Mesendoderm (in vitro differentiated cells): ENCODE measurements around the gene SEC16A.

Source experiments
- DNase-seq: peaks from one replicate; pipeline ENCODE4 v3.0.0; 2013
- H2AK5ac ChIP-seq: 2 replicates; pipeline ENCODE4 v1.6.1; 2013; ENCODE audit warnings: low read length, inconsistent platforms
- H2BK120ac ChIP-seq: 2 replicates; pipeline ENCODE4 v1.6.1; 2013; ENCODE audit warnings: low read depth, mild to moderate bottlenecking, low read length, moderate library complexity, mixed read lengths
- H2BK15ac ChIP-seq: replicated peaks from 2 replicates; pipeline ENCODE4 v1.6.1; 2013; ENCODE audit warnings: low read depth, mild to moderate bottlenecking, moderate library complexity
- H2BK5ac ChIP-seq: 2 replicates; pipeline ENCODE4 v1.6.1; 2013; ENCODE audit warnings: low read length, inconsistent platforms
- H3K18ac ChIP-seq: 2 replicates; pipeline ENCODE4 v1.6.1; 2013; ENCODE audit warnings: mild to moderate bottlenecking, low read length, mixed read lengths
- H3K23ac ChIP-seq: one replicate; pipeline ENCODE4 v1.6.1; 2013; ENCODE audit warnings: low read length
- H3K27ac ChIP-seq: 2 replicates; pipeline ENCODE4 v1.5.1; 2013; ENCODE audit warnings: low read depth, mild to moderate bottlenecking, inconsistent platforms, low read length, moderate library complexity
- H3K27me3 ChIP-seq: 2 replicates; pipeline ENCODE4 v1.6.1; 2013; ENCODE audit warnings: low read length, control low read depth, mild to moderate bottlenecking, inconsistent platforms; ENCODE audit not compliant: insufficient read depth, poor library complexity
- H3K36me3 ChIP-seq: 2 replicates; pipeline ENCODE4 v1.6.1; 2013; ENCODE audit warnings: low read length, inconsistent platforms; ENCODE audit not compliant: control insufficient read depth, insufficient read depth
- H3K4ac ChIP-seq: one replicate; pipeline ENCODE4 v1.6.1; 2013; ENCODE audit warnings: low read depth, mild to moderate bottlenecking, low read length, moderate library complexity
- H3K4me1 ChIP-seq: 2 replicates; pipeline ENCODE4 v1.6.1; 2013; ENCODE audit warnings: low read depth, low read length, inconsistent platforms; ENCODE audit not compliant: control insufficient read depth
- H3K4me2 ChIP-seq: 2 replicates; pipeline ENCODE4 v1.6.1; 2013; ENCODE audit warnings: low read length
- H3K4me3 ChIP-seq: 2 replicates; pipeline ENCODE4 v1.5.1; 2013; ENCODE audit warnings: mild to moderate bottlenecking, low read length
- H3K56ac ChIP-seq: one replicate; pipeline ENCODE4 v1.6.1; 2013; ENCODE audit warnings: low read length
- H3K79me1 ChIP-seq: 2 replicates; pipeline ENCODE4 v1.6.1; 2013; ENCODE audit warnings: low read length, inconsistent platforms
- H3K79me2 ChIP-seq: 2 replicates; pipeline ENCODE4 v1.6.1; 2013; ENCODE audit warnings: mild to moderate bottlenecking, low read length; ENCODE audit not compliant: control insufficient read depth, insufficient read depth
- H3K9ac ChIP-seq: 2 replicates; pipeline ENCODE4 v1.6.1; 2013; ENCODE audit warnings: low read length, inconsistent platforms
- H4K5ac ChIP-seq: one replicate; pipeline ENCODE4 v1.6.1; 2013; ENCODE audit warnings: low read length
- H4K8ac ChIP-seq: one replicate; pipeline ENCODE4 v1.6.1; 2013; ENCODE audit warnings: low read depth, mild to moderate bottlenecking, control low read depth, low read length, moderate library complexity
- WGBS: extraction: QIAGEN DNeasy Blood & Tissue Kit; methylation state at CpG from one replicate; pipeline ENCODE4 v1.1.7; 2013; ENCODE audit warnings: low lambda C conversion rate, missing lambda C conversion rate; ENCODE audit not compliant: insufficient coverage; ENCODE audit errors: extremely low coverage; 5-methylcytosine and 5-hydroxymethylcytosine counted together

The SEC16A gene

DNA sequence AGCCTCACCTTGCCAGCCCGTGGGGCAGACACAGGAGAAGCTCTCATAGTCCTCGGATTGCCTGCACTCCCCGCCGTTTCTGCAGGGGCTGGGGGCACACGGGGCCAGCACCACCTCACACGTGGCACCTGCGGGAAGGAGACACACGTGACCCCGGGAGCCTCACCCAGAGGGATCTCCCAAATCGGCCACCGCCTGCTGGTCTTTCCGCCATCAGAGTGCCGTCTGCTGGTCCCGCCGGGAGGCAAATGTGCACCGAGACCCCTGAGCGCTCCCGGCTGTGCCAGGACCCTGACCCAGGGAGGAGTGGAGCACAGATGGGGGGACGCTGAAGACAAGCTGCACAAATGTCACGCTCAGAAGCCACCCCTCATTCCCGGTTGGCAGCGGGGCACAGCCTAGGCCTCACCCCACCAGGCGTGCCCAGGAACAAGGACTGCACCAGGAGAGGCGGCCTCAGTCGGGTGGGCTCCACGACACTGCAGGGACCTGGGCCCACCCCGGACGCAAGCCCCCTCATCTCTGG lies 28.4 kb upstream of the SEC16A start:
- H4K8ac ChIP-seq = no peak overlapping the region
- DNase-seq = no peak
- no peak overlapping the region for H3K27ac ChIP-seq
- no CpG with 5 or more reads among the region's 28 CpGs for WGBS
- no peaks in the 10 kb centered on the region for H3K27me3 ChIP-seq
- H3K23ac ChIP-seq = no peak overlapping the region
- H2BK120ac ChIP-seq = no peak overlapping the region
- no peak overlapping the region for H3K4me2 ChIP-seq
- no peak overlapping the region for H3K4ac ChIP-seq
- no peak overlapping the region for H3K18ac ChIP-seq
- no peaks in the 10 kb centered on the region for H3K79me1 ChIP-seq
- no peak overlapping the region for H2BK5ac ChIP-seq
- H3K4me1 ChIP-seq = no peaks in the 10 kb centered on the region
- H4K5ac ChIP-seq = no peak overlapping the region
- no peak overlapping the region for H2BK15ac ChIP-seq
- H2AK5ac ChIP-seq = no peak overlapping the region
- H3K36me3 ChIP-seq = peaks cover 10% of the 10 kb centered on the region
- H3K9ac ChIP-seq = no peak overlapping the region
- no peak overlapping the region for H3K4me3 ChIP-seq
- H3K79me2 ChIP-seq = no peaks in the 10 kb centered on the region
- no peak overlapping the region for H3K56ac ChIP-seq

- H2BK15ac ChIP-seq = no peak overlapping the region
- no peak overlapping the region for H3K9ac ChIP-seq
- no peaks in the 10 kb centered on the region for H3K79me2 ChIP-seq
- no peaks in the 10 kb centered on the region for H3K79me1 ChIP-seq
- no peak overlapping the region for H3K23ac ChIP-seq
- H2AK5ac ChIP-seq = no peak overlapping the region
- no peak overlapping the region for H3K4me3 ChIP-seq
- peaks cover 10% of the 10 kb centered on the region for H3K36me3 ChIP-seq
- H3K56ac ChIP-seq = no peak overlapping the region
- no peak overlapping the region for H4K5ac ChIP-seq
- H3K4me1 ChIP-seq = no peaks in the 10 kb centered on the region
- WGBS = no CpG with 5 or more reads among the region's 26 CpGs
- H3K27ac ChIP-seq = no peak overlapping the region
- no peak overlapping the region for H3K4me2 ChIP-seq
- H2BK5ac ChIP-seq = no peak overlapping the region
- H2BK120ac ChIP-seq = no peak overlapping the region
- H3K27me3 ChIP-seq = no peaks in the 10 kb centered on the region
- H4K8ac ChIP-seq = no peak overlapping the region
- no peak for DNase-seq
- no peak overlapping the region for H3K4ac ChIP-seq
- H3K18ac ChIP-seq = no peak overlapping the region
These were observed 27.7 kb upstream of the SEC16A start for GRCh38 chr9:136510561-136510960.

- Histone ChIP-seq H3K9ac (no peak overlapping the region), H2BK15ac (no peak overlapping the region), H3K18ac (no peak overlapping the region), H3K79me1 (no peaks in the 10 kb centered on the region), H3K4me3 (no peak overlapping the region), H2BK5ac (no peak overlapping the region), H2AK5ac (no peak overlapping the region), H3K79me2 (no peaks in the 10 kb centered on the region), H3K4me1 (no peaks in the 10 kb centered on the region), H4K5ac (no peak overlapping the region), H3K4ac (no peak overlapping the region), H2BK120ac (no peak overlapping the region), H3K56ac (no peak overlapping the region), H3K27ac (no peak overlapping the region), H3K23ac (no peak overlapping the region), H3K27me3 (no peaks in the 10 kb centered on the region), H3K36me3 (peaks cover 10% of the 10 kb centered on the region), H4K8ac (no peak overlapping the region), H3K4me2 (no peak overlapping the region)
- no CpG with 5 or more reads among the region's 27 CpGs for WGBS
- no peak for DNase-seq
These were observed 26.7 kb upstream of the SEC16A start for GRCh38 chr9:136509549-136509948.

DNA sequence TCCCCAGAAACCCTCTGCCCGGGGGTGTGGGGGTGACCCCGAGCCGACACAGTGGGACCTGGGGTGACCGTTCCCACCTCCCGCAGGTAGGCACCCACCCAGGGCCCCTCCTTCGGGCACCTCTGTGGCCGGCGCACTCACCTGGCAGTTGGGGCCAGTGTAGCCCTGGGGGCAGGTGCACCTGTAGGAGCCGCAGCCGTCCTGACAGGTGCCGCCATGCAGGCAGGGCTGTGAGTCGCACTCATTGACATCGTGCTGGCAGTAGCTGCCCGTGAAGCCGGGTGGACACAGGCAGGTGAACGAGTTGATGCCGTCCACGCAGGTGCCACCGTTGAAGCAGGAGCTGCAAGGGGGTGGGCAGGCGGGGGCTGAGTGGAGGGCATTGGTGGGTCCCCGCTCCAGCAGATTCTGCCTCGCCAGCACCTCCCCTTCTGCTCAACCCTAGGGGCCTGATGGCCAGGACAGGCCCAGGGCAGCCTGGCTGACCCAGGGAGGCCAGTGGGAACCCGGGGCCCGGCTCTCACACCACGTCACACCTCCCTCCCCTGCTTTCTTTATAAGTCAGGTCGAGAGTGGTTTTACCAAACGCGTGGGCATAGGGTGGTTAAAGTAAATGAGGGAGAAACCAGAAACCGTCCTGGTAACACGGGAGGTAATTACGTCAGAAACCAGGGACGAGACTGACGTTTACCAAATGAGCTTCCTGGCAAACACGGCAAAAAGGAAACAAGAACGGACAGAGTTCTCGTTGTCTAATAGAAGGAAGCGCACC lies 26.1 kb upstream of the SEC16A start:
- H3K4me1 ChIP-seq = no peaks in the 10 kb centered on the region
- H4K8ac ChIP-seq = no peak overlapping the region
- H3K18ac ChIP-seq = no peak overlapping the region
- H3K27ac ChIP-seq = no peak overlapping the region
- H2AK5ac ChIP-seq = no peak overlapping the region
- H4K5ac ChIP-seq = no peak overlapping the region
- H2BK5ac ChIP-seq = no peak overlapping the region
- H3K4me2 ChIP-seq = no peak overlapping the region
- H3K4ac ChIP-seq = no peak overlapping the region
- H2BK15ac ChIP-seq = no peak overlapping the region
- peaks cover 10% of the 10 kb centered on the region for H3K36me3 ChIP-seq
- H3K23ac ChIP-seq = no peak overlapping the region
- H3K79me2 ChIP-seq = no peaks in the 10 kb centered on the region
- no peak overlapping the region for H3K56ac ChIP-seq
- DNase-seq = no peak
- H3K79me1 ChIP-seq = no peaks in the 10 kb centered on the region
- WGBS = no CpG with 5 or more reads among the region's 37 CpGs
- no peak overlapping the region for H3K4me3 ChIP-seq
- no peak overlapping the region for H3K9ac ChIP-seq
- no peak overlapping the region for H2BK120ac ChIP-seq
- H3K27me3 ChIP-seq = no peaks in the 10 kb centered on the region

DNA sequence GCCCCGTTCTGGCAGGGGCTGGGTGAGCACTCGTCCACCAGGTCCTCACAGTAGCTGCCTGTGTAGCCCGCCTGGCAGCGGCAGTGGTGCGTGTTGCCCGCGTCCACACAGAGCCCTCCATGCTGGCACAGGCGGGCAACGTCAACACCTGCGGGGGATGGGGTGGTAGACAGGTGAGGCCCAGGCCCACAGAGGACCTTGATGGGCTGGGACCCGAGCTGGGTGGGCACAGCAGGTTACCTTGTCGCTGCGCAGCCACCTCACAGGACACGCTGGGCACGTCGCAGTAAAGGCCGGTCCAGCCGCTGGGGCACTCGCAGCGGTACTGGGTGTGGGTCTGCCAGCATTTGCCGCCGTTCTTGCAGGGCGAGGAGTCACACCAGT lies 25.1 kb upstream of the SEC16A start:
- H4K8ac ChIP-seq = no peak overlapping the region
- no peak overlapping the region for H2AK5ac ChIP-seq
- no peak overlapping the region for H3K18ac ChIP-seq
- no peak overlapping the region for H3K27ac ChIP-seq
- peaks cover 10% of the 10 kb centered on the region for H3K36me3 ChIP-seq
- H3K56ac ChIP-seq = no peak overlapping the region
- no peaks in the 10 kb centered on the region for H3K79me1 ChIP-seq
- H3K4me3 ChIP-seq = no peak overlapping the region
- no peak overlapping the region for H2BK15ac ChIP-seq
- H3K79me2 ChIP-seq = no peaks in the 10 kb centered on the region
- H3K4me2 ChIP-seq = no peak overlapping the region
- no peak overlapping the region for H4K5ac ChIP-seq
- H3K23ac ChIP-seq = no peak overlapping the region
- H3K4ac ChIP-seq = no peak overlapping the region
- no peak overlapping the region for H3K9ac ChIP-seq
- H3K27me3 ChIP-seq = no peaks in the 10 kb centered on the region
- H2BK5ac ChIP-seq = no peak overlapping the region
- H3K4me1 ChIP-seq = no peaks in the 10 kb centered on the region
- no peak overlapping the region for H2BK120ac ChIP-seq
- DNase-seq = no peak
- WGBS = no CpG with 5 or more reads among the region's 23 CpGs
